ENCODE results near the gene SF3B1. TPM values are rescaled to one million over a fixed set of nuclear protein-coding genes. Genes with fewer than 3 reads are reported as not detected.
"Not testable (repeated sequence)": the region's sequence is repeated elsewhere in the genome, so short reads cannot be mapped to it uniquely, and the experiment has no call there.

SF3B1 gene, protein sequence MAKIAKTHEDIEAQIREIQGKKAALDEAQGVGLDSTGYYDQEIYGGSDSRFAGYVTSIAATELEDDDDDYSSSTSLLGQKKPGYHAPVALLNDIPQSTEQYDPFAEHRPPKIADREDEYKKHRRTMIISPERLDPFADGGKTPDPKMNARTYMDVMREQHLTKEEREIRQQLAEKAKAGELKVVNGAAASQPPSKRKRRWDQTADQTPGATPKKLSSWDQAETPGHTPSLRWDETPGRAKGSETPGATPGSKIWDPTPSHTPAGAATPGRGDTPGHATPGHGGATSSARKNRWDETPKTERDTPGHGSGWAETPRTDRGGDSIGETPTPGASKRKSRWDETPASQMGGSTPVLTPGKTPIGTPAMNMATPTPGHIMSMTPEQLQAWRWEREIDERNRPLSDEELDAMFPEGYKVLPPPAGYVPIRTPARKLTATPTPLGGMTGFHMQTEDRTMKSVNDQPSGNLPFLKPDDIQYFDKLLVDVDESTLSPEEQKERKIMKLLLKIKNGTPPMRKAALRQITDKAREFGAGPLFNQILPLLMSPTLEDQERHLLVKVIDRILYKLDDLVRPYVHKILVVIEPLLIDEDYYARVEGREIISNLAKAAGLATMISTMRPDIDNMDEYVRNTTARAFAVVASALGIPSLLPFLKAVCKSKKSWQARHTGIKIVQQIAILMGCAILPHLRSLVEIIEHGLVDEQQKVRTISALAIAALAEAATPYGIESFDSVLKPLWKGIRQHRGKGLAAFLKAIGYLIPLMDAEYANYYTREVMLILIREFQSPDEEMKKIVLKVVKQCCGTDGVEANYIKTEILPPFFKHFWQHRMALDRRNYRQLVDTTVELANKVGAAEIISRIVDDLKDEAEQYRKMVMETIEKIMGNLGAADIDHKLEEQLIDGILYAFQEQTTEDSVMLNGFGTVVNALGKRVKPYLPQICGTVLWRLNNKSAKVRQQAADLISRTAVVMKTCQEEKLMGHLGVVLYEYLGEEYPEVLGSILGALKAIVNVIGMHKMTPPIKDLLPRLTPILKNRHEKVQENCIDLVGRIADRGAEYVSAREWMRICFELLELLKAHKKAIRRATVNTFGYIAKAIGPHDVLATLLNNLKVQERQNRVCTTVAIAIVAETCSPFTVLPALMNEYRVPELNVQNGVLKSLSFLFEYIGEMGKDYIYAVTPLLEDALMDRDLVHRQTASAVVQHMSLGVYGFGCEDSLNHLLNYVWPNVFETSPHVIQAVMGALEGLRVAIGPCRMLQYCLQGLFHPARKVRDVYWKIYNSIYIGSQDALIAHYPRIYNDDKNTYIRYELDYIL
- 100 to 1,000 TPM; 218 to 223 TPM for total RNA-seq

DNA sequence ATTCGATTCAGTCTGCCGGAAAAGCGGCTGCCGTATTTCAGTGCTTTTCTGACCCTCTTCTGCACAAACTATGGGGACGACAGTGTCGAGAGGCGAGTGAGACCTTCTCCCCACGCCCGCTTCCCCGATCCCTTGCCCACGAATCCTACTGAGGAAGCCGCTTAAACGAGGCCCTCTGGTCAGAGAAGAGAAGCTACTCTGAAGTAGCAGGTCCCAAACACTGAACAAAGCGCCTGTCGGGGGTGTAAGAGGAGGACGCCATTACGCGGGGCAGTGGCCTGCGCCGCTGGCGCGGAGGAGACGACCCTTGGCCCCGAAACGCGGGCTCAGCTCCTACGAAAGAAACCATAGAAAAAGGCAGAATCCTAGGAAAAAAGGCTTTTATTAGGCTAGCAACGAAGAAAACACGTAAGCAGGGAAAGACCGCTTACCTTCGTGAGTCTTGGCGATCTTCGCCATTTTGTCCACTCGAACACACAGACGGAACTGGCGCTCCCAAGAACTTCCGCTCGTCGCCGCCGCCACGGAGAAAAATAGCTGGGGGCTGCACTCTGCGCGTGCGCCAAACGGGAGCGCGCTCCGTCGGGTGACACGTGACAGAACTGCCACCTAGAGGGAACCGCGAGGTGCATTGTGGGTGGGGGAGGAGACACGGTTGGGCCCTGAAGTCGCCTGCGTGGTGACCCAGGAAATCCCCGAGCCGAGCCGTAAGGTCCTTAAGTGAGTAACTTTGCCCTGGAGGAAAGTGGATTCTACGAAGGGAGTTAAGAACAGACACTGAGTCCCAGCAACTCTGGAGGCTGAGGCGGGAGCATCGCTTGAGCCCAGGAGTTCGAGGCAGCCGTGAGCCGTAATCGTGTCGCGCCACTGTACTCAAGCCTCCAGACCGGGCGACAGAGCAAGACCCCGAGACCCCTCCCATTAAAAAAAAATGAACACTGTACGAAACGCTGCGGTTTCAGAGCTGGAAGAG, at the start of gene SF3B1:
TSS of gene SF3B1 (minus strand) at position 488 of the 973 bp plus-strand sequence. CDS start at position 459, 29 bp downstream.
- CTCF ChIA-PET = interaction anchor here (1.0 to 1.6 kb wide), 3 partner anchors 10 to 64 kb away, joined by 3 to 4 read pairs (median 4); partner anchors contain the start of genes COQ10B and HSPD1
- POLR2A ChIA-PET = interaction anchor here (0.6 to 2.5 kb wide), 7 partner anchors 19 to 827 kb away, joined by 3 to 28 read pairs (median 3); partner anchors contain the start of genes COQ10B, HSPD1, HSPE1 and MARS2

DNA sequence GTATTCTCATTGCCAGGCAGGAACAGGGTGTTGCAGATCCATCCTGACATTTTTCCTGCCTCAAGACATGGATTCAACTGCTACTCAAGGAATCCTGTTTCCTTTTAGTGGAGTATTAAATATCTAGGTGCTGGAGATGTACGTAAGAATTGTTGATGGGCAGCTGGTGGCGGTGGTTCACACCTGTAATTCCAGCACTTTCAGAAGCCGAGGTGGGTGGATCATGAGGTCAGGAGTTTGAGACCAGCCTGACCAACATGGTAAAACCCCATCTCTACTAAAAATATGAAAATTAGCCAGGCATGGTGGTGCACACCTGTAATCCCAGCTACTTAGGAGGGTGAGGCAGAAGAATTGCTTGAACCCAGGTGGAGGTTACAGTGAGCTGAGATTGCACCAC, 49.4 kb upstream of the SF3B1 start:
- ChIA-PET POLR2A (interaction anchor here (0.5 to 1.7 kb wide), 5 partner anchors 15 to 593 kb away, joined by 3 to 8 read pairs (median 4); partner anchors contain the start of gene COQ10B), CTCF (interaction anchor here (0.7 kb wide), 3 partner anchors 15 to 45 kb away, joined by 3 read pairs; no protein-coding TSS in a partner anchor)

DNA sequence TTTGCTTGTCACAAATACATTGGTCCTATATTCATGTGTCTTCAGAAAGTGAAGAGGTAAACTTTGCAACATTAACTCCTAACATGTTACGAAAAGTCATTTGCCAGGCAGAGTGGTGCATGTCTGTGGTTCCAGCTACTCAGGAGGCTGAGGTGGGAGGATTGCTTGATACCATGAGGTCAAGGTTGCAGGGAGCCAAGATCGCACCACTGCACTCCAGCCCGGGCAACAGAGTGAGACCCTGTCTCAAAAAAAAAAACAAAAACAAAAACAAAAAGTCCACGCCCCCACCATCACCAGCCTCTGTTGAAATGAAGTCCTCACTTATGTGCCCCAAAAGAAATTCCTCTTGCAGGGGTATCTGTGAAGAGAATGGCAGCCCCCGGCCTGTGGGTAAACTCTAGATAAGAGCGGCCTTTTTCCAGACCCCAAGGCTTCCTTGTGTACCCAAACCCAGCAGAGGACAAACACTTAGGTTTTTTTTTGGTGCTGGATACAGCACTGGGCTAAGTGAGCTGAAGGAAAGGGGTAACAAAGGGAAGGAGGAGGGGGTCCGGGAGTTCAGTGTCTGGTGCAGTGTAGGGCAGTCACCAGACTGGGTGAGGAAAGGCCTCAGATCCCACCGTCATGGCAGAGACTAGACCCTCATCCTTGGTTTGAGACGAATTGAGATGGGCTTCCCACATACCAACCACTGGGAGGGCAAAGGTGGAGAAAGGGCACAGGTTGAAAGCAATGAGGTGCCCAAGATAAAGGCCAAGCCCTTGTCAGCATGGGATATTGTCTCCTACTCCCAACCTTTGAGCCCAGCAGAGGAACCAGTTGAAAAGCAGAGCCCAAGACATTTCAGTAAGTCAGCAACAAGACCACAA, 45.6 kb upstream of the SF3B1 start:
- ChIA-PET CTCF (no interaction called here), POLR2A (interaction anchor here (0.6 kb wide), 1 partner anchor 22 kb away, joined by 3 read pairs; no protein-coding TSS in a partner anchor)

DNA sequence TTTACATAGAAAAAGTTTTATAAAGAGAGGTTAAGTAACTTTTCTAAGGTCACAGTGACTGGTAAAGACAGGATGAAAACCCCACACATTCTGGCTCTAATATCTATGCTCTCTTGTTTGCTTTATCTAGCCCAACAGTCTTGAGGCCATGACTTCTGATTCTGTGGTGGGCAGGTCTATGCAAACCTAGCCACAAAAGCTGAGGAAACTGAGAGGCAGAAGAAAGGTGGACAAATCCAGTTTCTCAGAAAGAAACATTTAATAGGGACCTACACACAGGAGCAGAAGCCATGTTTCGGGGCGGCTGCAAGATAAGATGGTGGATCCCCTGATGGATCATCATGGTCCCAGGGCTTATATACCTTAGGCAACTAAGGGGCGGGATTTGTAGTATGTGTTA, 43.0 kb upstream of the SF3B1 start:
- POLR2A ChIA-PET = no interaction called here
- CTCF ChIA-PET = no interaction called here

DNA sequence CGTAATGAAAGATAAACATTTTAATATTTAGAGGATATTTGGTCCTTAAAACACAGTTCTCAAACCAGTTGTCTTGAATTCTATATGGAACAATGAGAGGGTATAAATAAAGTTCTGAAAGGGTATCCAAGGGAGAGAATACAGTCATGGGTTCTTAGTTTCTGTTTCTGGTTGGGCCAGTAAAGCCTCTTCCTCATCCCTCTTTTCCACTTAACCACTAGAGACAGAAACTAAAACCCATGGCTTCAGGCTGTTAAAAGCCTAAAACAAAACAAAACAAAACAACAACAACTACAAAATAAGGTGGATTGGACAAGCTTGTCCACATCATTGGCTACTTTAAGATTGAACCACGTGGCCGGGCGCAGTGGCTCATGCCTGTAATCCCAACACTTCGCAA, 37.3 kb upstream of the SF3B1 start:
- ChIA-PET CTCF (no interaction called here), POLR2A (interaction anchor here (0.7 kb wide), 1 partner anchor 41 kb away, joined by 3 read pairs; no protein-coding TSS in a partner anchor)

DNA sequence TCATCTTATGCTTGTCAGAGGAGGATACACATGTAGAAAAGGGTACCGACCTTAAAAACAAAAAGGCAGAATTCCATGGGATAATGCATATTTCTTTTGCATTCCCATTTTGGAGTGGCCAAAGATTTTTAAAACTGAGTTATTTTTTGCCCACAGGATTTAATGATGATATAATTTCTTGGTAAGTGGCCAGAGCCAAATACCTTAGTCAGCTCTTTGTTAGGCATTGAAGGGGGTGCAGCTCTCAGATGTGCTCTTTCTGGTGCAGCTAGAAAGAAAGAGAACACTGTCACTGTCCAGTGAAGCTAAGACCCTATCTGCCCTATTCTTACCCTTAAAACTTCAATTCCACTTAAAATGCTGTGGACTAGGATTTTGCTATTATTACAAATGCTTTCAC, 29.3 kb upstream of the SF3B1 start:
- ChIA-PET POLR2A (no interaction called here), CTCF (interaction anchor here (0.6 kb wide), 1 partner anchor 72 kb away, joined by 3 read pairs; no protein-coding TSS in a partner anchor)

DNA sequence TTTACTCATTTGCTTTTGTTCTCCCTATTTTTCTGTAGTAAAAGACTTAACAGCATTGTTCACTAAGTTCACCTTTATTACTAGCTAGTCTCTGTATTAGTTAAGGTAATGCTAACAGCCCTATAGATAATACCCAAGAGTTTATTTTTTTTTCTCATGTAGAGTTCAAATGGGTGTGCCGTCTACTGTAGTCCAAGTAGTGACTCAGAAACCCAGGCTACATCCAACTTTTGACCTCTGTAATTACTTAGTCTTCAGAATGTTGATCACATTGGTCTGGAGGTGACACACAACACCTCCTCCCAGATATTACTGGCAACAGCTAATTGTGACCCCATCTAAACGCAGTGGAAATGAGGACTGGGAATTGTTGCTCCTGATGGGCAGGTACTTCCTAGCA, 26.2 kb upstream of the SF3B1 start:
- ChIA-PET CTCF (no interaction called here), POLR2A (interaction anchor here (0.5 kb wide), 1 partner anchor 1803 kb away, joined by 5 read pairs; no protein-coding TSS in a partner anchor)

DNA sequence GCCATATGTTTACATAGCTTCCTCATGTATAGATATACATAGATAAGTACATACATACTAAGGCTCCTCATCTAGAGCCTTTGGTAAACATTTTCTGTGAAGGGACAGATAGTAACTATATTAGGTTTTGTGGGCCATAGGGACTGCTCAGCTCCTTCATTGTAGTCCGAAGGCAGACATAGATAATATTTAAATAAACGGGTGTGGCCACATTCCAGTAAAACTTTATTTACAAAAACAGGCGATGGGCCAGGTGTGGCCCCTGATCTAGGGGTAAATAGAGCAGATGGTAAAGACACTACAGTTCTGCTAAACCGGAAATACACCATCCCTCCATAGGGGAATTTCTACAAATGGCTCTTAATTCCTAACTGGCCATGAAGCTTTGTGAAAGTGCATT, 25.8 kb upstream of the SF3B1 start:
- POLR2A ChIA-PET = interaction anchor here (0.5 kb wide), 1 partner anchor 1803 kb away, joined by 5 read pairs; no protein-coding TSS in a partner anchor
- CTCF ChIA-PET = no interaction called here

DNA sequence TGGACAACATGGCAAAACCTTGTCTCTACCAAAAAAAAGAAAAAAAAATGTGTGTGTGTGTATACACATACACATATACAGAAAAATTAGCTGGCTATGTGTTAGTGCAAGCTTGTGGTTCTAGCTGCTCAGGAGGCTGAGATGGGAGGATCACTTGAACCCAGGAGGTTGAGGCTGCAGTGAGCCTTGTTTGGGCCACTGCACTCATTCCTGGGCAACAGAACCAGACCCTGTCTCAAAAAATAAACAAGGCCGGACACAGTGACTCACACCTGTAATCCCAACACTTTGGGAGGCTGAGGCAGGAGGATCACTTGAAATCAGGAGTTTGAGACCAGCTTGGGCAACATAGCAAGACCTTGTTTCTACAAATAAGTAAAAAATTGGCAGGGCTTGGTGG, 20.6 kb upstream of the SF3B1 start:
- POLR2A ChIA-PET = interaction anchor here (0.7 to 3.5 kb wide), 2 partner anchors 44 to 170 kb away, joined by 3 to 32 read pairs; partner anchors contain the start of genes HSPD1 and HSPE1
- CTCF ChIA-PET = interaction anchor here (0.6 to 1.5 kb wide), 2 partner anchors 17 to 29 kb away, joined by 3 read pairs; no protein-coding TSS in a partner anchor

DNA sequence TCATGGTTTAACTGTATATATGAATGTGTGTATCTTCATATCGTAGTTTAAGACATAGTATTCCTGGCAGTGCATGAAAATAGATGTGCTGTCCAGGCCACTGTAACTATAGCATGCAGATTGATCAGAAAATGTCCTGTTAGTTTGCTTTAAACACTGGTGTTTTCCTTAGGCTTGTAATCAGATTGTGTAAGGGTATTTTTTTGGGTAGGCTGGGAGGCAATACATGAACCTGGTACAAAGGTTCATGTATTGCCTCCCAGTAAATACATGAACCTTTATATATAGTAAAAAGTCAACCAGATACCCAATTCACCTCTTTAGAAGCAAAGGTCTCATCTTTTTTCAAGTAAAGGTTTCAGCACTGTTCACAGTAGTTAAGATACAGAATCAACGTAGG, 20.1 kb upstream of the SF3B1 start:
- CTCF ChIA-PET = interaction anchor here (0.6 to 1.5 kb wide), 3 partner anchors 16 to 45 kb away, joined by 3 read pairs; partner anchors contain the start of genes HSPD1 and HSPE1
- POLR2A ChIA-PET = interaction anchor here (3.5 kb wide), 1 partner anchor 44 kb away, joined by 32 read pairs; the partner anchor contains the start of genes HSPD1 and HSPE1

DNA sequence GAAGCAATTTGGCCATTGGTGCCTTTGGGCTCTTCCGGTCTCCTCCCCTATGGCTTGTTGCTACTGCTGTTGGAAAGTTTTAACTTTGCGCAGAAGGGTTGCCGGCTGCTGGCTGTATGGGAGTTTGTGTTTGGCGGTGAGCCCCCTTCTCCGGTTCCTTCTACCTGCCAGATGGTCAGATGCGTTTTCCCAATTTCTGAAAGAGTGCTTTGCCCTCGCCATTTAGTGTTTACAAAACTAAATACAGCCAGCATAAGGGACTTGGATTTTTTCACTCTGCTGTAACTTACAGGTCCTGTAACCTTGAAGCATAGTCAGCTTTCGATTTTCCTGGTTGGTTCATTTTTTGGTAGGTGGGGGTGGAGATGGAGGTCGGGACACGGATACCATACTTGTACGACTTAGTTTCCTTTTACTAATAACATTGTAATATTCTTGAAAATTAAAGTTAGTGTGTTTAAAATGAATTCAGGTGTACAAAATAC, 19.1 kb upstream of the SF3B1 start:
- POLR2A ChIA-PET = interaction anchor here (0.6 to 3.5 kb wide), 4 partner anchors 14 to 45 kb away, joined by 7 to 32 read pairs (median 14); partner anchors contain the start of genes HSPD1, HSPE1 and SF3B1
- CTCF ChIA-PET = interaction anchor here (1.4 to 1.5 kb wide), 2 partner anchors 27 to 46 kb away, joined by 3 read pairs; partner anchors contain the start of genes HSPD1 and HSPE1

DNA sequence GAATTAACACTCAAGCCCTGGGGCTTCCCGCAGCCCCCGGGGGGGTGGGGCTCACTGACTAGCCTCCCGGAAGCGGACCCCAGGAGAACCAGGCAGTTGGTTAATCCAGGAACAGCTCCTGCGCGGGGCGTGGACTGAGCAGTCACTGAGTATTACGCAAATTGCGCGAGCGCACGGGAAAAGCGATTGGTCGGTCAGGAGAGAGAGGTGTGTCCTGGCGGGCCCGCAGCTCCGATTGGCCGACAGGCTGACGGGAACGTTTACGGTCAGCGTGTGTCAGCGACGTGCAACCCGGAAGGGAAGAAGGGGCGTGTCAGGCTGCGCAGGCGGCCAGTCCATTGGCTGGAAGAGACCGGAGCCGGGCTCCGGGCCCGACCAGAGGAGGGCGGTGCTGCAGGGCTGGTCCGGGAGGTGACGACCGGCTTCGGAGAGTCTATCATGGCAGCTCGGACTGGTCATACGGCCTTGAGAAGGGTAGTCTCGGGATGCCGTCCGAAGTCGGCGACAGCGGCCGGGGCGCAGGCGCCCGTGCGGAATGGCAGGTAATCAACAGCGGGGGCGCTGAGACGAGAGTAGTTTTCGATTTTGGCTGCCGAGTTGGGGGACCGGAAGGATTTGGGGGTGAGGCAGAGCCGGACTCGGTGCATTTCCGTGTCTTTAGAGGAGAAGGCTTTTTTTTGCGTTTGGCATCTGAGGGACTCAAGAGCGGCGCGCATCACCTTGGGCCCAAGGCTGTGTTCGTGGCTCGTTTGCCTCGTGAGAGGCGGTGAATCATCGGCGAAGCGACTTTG, 18.5 kb upstream of the SF3B1 start, which contains the start of gene COQ10B:
TSS of gene COQ10B (plus strand) at position 430 of the 791 bp plus-strand sequence. CDS start at position 439, 9 bp downstream.
- CTCF ChIA-PET = interaction anchor here (0.6 to 1.4 kb wide), 3 partner anchors 19 to 46 kb away, joined by 3 to 4 read pairs (median 3); partner anchors contain the start of genes HSPD1, HSPE1 and SF3B1
- POLR2A ChIA-PET = interaction anchor here (0.5 to 3.5 kb wide), 6 partner anchors 18 to 1211 kb away, joined by 3 to 32 read pairs (median 6); partner anchors contain the start of genes HSPD1, HSPE1, MARS2 and MOB4

DNA sequence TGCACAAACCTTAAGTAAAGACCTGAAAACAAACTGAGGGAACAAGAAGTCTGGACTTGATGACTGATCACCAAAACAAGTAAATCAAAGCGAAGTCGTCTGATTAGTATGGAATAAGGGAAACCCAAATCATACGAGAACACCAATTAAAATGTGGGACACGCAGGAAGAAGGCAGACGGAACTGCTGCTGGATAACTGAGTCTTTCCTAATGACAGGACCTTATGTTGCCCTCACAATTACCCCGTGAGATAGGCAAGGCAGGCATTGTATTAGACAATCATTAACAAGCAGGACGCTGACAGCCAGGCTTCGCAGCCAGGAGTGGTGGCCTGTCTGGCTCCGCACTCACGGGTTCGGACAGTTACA, 17.9 kb upstream of the SF3B1 start:
- POLR2A ChIA-PET = interaction anchor here (0.5 to 3.5 kb wide), 6 partner anchors 18 to 1211 kb away, joined by 3 to 32 read pairs (median 6); partner anchors contain the start of genes HSPD1, HSPE1, MARS2 and MOB4
- CTCF ChIA-PET = interaction anchor here (0.6 to 1.3 kb wide), 2 partner anchors 18 to 38 kb away, joined by 3 to 4 read pairs; partner anchors contain the start of gene SF3B1

DNA sequence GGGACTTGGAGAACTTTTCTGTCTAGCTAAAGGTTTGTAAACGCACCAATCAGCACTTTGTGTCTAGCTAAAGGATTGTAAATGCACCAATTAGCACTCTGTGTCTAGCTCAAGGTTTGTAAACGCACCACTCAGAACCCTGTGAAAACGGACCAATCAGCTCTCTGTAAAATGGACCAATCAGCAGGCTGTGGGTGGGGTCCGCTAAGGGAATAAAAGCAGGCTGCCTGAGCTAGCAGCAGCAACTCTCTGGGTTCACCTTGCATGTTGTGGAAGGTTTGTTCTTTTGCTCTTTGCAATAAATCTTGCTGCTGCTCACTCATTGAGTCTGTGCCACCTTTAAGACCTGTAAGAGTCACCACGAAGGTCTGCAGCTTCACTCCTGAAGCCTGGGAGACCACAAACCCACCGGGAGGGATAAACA, 16.1 kb upstream of the SF3B1 start:
- CTCF ChIA-PET, POLR2A ChIA-PET: not testable (repeated sequence)

DNA sequence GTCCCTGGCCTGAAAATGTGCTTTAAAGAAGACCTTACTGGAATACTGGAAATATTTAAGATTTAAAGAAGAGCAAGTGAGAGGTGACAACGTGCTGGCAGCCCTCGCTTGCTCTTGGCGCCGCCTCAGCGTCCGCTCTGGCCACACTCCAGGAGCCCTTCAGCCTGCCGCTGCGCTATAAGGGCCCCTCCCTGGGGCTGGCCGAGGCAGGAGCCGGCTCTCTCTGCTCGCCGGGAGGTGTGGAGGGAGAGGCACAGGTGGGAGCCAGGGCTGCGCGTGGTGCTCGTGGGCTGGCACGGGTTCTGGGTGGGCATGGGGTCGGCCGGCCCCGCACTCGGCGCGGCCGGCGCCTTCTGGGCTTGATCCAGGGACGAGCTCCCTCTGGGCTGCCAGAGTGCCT, 15.6 kb upstream of the SF3B1 start:
- POLR2A ChIA-PET = no interaction called here
- CTCF ChIA-PET = no interaction called here
